ENCODE results near the gene SNPH.

DNA sequence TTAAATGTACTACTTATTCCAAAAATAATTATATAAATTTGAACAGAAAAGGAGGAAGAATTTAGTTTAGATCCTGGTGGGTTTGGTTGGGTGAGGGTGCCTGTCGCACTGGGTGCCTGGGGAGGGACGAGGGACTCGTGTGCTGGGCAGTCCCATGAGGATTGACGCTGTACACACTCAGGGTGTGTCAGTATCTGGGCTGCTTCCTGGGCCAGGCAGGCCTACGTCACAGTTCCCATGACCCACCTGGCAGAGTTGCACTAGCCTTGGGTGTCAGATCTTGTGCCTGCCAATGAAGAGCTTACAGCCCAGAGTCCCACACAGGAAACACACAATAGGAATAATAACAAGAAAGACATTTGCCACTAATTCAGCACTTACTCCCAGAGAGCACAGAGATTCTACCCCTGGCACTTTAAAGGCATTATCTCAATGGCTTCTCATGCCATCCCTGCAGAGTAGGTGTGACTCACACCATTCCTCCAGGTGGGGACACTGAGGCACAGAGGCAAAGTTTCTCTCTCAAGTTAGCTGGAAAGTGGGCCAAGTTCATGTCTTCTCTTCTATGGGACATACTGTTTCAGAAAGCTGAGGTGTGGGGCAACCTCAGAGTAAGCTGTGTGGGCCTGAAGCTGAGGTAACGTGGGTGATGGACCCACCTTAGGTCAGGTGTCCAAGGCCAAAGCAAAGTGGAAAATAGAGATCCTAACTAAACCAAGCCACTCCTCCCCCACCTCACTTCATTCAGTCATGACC lies 64.2 kb downstream of the SNPH start:
- TF ChIP-seq CTCF (IDR thresholded peaks at IDR 0.05) (no peak), POLR2A (IDR thresholded peaks at IDR 0.05) (peak in 1 of 2 donors; percentile 29)
